ENCODE data around the gene TANGO2. TPM values are rescaled to one million over a fixed set of nuclear protein-coding genes. Genes with fewer than 3 reads are reported as not detected.

The TANGO2 gene
- total and polyA plus RNA-seq, 2 of the 8 experiments (the other 6 are each of a cell fraction or from before 2014, with no cell fraction given): 10.1 to 18.4 TPM

- Histone ChIP-seq H3K79me2 (ENCODE audit: control insufficient read depth in 1 of 2, insufficient read depth in 2 of 2, low read length in 2 of 2) (no peaks in the 10 kb centered on the region), H4K91ac (replicated peaks; ENCODE audit: insufficient read length, low read length) (no peak overlapping the region), H3K9me3 (ENCODE audit: insufficient read depth in 2 of 2, low read depth in 1 of 2, low read length in 1 of 2) (no peaks in the 10 kb centered on the region), H3K9ac (replicated peaks in 1 of 4; ENCODE audit: extremely low read depth in 1 of 4, low read depth in 3 of 4, low read length in 3 of 4) (no peak overlapping the region), H3K23ac (ENCODE audit: insufficient read length) (no peak overlapping the region), H3K27me3 (replicated peaks in 1 of 4; ENCODE audit: control insufficient read depth in 3 of 4, extremely low read depth in 1 of 4, insufficient read depth in 3 of 4, low read length in 3 of 4) (no peaks in the 10 kb centered on the region; a peak in 1 of 7 replicates), H4K20me1 (replicated peaks in 1 of 2; ENCODE audit: control insufficient read depth in 1 of 2, insufficient read depth in 2 of 2, low read length in 2 of 2) (peaks cover 0 to 6% of the 10 kb centered on the region in 2 experiments), H3K27ac (ENCODE audit: low read depth, low read length) (no peak overlapping the region), H2AFZ (ENCODE audit: low read length) (no peak overlapping the region), H3K56ac (replicated peaks; ENCODE audit: insufficient read length, low read depth, low read length) (no peak overlapping the region), H4K8ac (ENCODE audit: extremely low read depth, insufficient read depth, low read length) (no peak overlapping the region), H2BK15ac (ENCODE audit: low read length) (no peak overlapping the region), H3K4me3 (ENCODE audit: extremely low read depth in 1 of 4, insufficient read depth in 2 of 4, low read depth in 3 of 4, low read length in 4 of 4) (no peak overlapping the region), H4K5ac (ENCODE audit: insufficient read length, low read depth, low read length) (no peak overlapping the region), H3K4me1 (replicated peaks in 1 of 4; ENCODE audit: control insufficient read depth in 3 of 4, insufficient read depth in 4 of 4, low read length in 3 of 4) (no peaks in the 10 kb centered on the region), H3K79me1 (ENCODE audit: low read depth, low read length) (no peaks in the 10 kb centered on the region), H3K36me3 (ENCODE audit: control insufficient read depth in 2 of 4, insufficient read depth in 4 of 4, low read length in 3 of 4) (no peaks in the 10 kb centered on the region), H2BK120ac (replicated peaks; ENCODE audit: low read depth, low read length) (no peak overlapping the region), H2BK20ac (ENCODE audit: low read length) (no peak overlapping the region), H3K4me2 (ENCODE audit: insufficient read depth in 1 of 2, low read depth in 2 of 2, low read length in 2 of 2) (no peak overlapping the region), H2AK5ac (ENCODE audit: low read depth, low read length) (no peak overlapping the region), H3K18ac (ENCODE audit: extremely low read depth, low read length) (no peak overlapping the region), H2BK12ac (ENCODE audit: low read depth, low read length) (no peak overlapping the region), H3K14ac (ENCODE audit: insufficient read length) (no peak overlapping the region), H3K4ac (replicated peaks; ENCODE audit: insufficient read length, low read depth, low read length) (no peak overlapping the region), H3K23me2 (ENCODE audit: low read depth, low read length) (0 out of 2 replicates have a peak, but pooled peaks cover 2% of the 10 kb centered on the region), H2BK5ac (ENCODE audit: low read depth, low read length) (no peak overlapping the region)
- 93% methylated on average over 24 of the region's 27 CpGs; no CpG with 5 or more reads in 1 of the 2 experiments for WGBS, 2 experiments (ENCODE audit: extremely low coverage in 1 of 2, insufficient coverage in 1 of 2, insufficient read length in 1 of 2, insufficient replicate concordance in 2 of 2, low coverage in 1 of 2, low lambda C conversion rate in 2 of 2, missing lambda C conversion rate in 1 of 2)
- CTCF ChIA-PET (ENCODE audit: partially characterized antibody): interaction anchor here (0.8 kb wide), 1 partner anchor 110 kb away, joined by 3 read pairs; no protein-coding TSS in a partner anchor
- FAIRE-seq (no peak), DNase-seq (ENCODE audit: low read depth in 1 of 2, low spot score in 2 of 2) (no peak)
- no peak for TF ChIP-seq TBP (IDR thresholded peaks at IDR 0.05; ENCODE audit: low read depth, low read length)
- TF ChIP-seq, protein P1, sequence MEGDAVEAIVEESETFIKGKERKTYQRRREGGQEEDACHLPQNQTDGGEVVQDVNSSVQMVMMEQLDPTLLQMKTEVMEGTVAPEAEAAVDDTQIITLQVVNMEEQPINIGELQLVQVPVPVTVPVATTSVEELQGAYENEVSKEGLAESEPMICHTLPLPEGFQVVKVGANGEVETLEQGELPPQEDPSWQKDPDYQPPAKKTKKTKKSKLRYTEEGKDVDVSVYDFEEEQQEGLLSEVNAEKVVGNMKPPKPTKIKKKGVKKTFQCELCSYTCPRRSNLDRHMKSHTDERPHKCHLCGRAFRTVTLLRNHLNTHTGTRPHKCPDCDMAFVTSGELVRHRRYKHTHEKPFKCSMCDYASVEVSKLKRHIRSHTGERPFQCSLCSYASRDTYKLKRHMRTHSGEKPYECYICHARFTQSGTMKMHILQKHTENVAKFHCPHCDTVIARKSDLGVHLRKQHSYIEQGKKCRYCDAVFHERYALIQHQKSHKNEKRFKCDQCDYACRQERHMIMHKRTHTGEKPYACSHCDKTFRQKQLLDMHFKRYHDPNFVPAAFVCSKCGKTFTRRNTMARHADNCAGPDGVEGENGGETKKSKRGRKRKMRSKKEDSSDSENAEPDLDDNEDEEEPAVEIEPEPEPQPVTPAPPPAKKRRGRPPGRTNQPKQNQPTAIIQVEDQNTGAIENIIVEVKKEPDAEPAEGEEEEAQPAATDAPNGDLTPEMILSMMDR (IDR thresholded peaks at IDR 0.05; ENCODE audit: control extremely low read depth in 1 of 3, insufficient read depth in 1 of 3, low read depth in 1 of 3, low read length in 3 of 3): peak; percentile 7 to 33 (median 21); a peak in 3 of 4 replicates
- POLR2A ChIA-PET (ENCODE audit: partially characterized antibody): interaction anchor here (1.4 kb wide), 1 partner anchor 16 kb away, joined by 3 read pairs; the partner anchor contains the start of gene DGCR8
These were observed 42.6 kb downstream of the TANGO2 start for GRCh38 chr22:20063271-20064139.

All from H1 (cell line).